ENCODE data around the gene ADAMTSL2. TPM values are rescaled to one million over a fixed set of nuclear protein-coding genes. Genes with fewer than 3 reads are reported as not detected.

ADAMTSL2 gene
- total and polyA plus RNA-seq, 2 of the 13 experiments (the other 11 are each of a cell fraction or from before 2014, with no cell fraction given) = 1.9 to 3.8 TPM

DNA sequence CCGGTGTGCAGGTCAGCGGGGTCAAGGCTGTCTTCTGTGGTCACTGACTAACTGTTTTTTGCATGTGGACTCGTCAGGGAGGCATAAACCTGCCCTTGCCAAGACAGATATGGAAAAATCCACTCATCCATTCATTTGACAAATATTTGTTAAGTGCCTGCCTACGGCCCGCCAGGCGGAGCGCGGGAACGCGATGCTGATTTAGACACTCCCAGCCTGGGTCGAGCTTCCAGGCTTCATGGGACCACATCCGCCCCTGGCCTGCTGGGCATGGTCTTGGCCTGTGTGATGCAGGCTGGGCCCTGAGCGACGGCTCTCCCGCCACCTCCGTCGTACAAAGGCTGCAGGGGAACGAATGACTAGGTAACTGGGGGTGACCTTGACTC lies 27.9 kb upstream of the ADAMTSL2 start (continued):
- TF ChIP-seq, protein P1, sequence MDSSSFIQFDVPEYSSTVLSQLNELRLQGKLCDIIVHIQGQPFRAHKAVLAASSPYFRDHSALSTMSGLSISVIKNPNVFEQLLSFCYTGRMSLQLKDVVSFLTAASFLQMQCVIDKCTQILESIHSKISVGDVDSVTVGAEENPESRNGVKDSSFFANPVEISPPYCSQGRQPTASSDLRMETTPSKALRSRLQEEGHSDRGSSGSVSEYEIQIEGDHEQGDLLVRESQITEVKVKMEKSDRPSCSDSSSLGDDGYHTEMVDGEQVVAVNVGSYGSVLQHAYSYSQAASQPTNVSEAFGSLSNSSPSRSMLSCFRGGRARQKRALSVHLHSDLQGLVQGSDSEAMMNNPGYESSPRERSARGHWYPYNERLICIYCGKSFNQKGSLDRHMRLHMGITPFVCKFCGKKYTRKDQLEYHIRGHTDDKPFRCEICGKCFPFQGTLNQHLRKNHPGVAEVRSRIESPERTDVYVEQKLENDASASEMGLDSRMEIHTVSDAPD (CRISPR knock-in tag; IDR thresholded peaks at IDR 0.05) = peak; percentile 80; the same call in 1 of the 2 replicates
- TF ChIP-seq ZNF260 (CRISPR knock-in tag; IDR thresholded peaks at IDR 0.05; ENCODE audit: borderline replicate concordance, low read depth) (no peak), MZF1 (CRISPR knock-in tag; IDR thresholded peaks at IDR 0.05; ENCODE audit: borderline replicate concordance) (no peak), ZSCAN20 (CRISPR knock-in tag; IDR thresholded peaks at IDR 0.05; ENCODE audit: borderline replicate concordance) (peak; percentile 81; the same call in 1 of the 2 replicates), ZMAT3 (CRISPR knock-in tag; conservative IDR thresholded peaks at IDR 0.05) (peak; percentile 79), XBP1 (CRISPR knock-in tag; IDR thresholded peaks at IDR 0.05) (no peak), ADNP (CRISPR knock-in tag; IDR thresholded peaks at IDR 0.05) (no peak), ATF7-NPFF (CRISPR knock-in tag; IDR thresholded peaks at IDR 0.05; ENCODE audit: low read depth) (peak; percentile 91), GATAD1 (CRISPR knock-in tag; IDR thresholded peaks at IDR 0.05) (peak; percentile 21; the same call in 1 of the 2 replicates), POLR2G (IDR thresholded peaks at IDR 0.05; ENCODE audit: low read depth, low read length) (0 out of 2 replicates have a peak, but pooled peaks have one; percentile 34), HNRNPL (IDR thresholded peaks at IDR 0.05; ENCODE audit: low read depth, low read length) (peak; percentile 77; the same call in 1 of the 2 replicates), ZSCAN9 (CRISPR knock-in tag; IDR thresholded peaks at IDR 0.05; ENCODE audit: borderline replicate concordance) (peak; percentile 65; the same call in 1 of the 2 replicates), U2AF2 (IDR thresholded peaks at IDR 0.05; ENCODE audit: low read depth, low read length) (no peak), ZBTB7A (CRISPR knock-in tag; IDR thresholded peaks at IDR 0.05) (no peak), FOXC1 (CRISPR knock-in tag; IDR thresholded peaks at IDR 0.05; ENCODE audit: borderline replicate concordance) (peak; percentile 63; the same call in 1 of the 2 replicates), CREB1 (IDR thresholded peaks at IDR 0.05) (no peak), CREB1 (CRISPR knock-in tag; IDR thresholded peaks at IDR 0.05) (no peak), MBD4 (IDR thresholded peaks at IDR 0.05; ENCODE audit: borderline replicate concordance, low read length) (no peak), TOPORS (CRISPR knock-in tag; IDR thresholded peaks at IDR 0.05) (0 out of 2 replicates have a peak, but pooled peaks have one; percentile 36)
- TF ChIP-seq, protein P2, sequence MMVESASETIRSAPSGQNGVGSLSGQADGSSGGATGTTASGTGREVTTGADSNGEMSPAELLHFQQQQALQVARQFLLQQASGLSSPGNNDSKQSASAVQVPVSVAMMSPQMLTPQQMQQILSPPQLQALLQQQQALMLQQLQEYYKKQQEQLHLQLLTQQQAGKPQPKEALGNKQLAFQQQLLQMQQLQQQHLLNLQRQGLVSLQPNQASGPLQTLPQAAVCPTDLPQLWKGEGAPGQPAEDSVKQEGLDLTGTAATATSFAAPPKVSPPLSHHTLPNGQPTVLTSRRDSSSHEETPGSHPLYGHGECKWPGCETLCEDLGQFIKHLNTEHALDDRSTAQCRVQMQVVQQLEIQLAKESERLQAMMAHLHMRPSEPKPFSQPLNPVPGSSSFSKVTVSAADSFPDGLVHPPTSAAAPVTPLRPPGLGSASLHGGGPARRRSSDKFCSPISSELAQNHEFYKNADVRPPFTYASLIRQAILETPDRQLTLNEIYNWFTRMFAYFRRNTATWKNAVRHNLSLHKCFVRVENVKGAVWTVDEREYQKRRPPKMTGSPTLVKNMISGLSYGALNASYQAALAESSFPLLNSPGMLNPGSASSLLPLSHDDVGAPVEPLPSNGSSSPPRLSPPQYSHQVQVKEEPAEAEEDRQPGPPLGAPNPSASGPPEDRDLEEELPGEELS (CRISPR knock-in tag; IDR thresholded peaks at IDR 0.05) = peak; percentile 75; the same call in 1 of the 2 replicates
- TF ChIP-seq, protein P3, sequence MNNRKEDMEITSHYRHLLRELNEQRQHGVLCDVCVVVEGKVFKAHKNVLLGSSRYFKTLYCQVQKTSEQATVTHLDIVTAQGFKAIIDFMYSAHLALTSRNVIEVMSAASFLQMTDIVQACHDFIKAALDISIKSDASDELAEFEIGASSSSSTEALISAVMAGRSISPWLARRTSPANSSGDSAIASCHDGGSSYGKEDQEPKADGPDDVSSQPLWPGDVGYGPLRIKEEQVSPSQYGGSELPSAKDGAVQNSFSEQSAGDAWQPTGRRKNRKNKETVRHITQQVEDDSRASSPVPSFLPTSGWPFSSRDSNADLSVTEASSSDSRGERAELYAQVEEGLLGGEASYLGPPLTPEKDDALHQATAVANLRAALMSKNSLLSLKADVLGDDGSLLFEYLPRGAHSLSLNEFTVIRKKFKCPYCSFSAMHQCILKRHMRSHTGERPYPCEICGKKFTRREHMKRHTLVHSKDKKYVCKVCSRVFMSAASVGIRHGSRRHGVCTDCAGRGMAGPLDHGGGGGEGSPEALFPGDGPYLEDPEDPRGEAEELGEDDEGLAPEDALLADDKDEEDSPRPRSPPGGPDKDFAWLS (CRISPR knock-in tag; IDR thresholded peaks at IDR 0.05; ENCODE audit: borderline replicate concordance) = no peak
- TF ChIP-seq, protein P4, sequence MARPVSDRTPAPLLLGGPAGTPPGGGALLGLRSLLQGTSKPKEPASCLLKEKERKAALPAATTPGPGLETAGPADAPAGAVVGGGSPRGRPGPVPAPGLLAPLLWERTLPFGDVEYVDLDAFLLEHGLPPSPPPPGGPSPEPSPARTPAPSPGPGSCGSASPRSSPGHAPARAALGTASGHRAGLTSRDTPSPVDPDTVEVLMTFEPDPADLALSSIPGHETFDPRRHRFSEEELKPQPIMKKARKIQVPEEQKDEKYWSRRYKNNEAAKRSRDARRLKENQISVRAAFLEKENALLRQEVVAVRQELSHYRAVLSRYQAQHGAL (CRISPR knock-in tag; IDR thresholded peaks at IDR 0.05; ENCODE audit: not compliant biosample characterization) = peak; percentile 70
- TF ChIP-seq, protein P5, sequence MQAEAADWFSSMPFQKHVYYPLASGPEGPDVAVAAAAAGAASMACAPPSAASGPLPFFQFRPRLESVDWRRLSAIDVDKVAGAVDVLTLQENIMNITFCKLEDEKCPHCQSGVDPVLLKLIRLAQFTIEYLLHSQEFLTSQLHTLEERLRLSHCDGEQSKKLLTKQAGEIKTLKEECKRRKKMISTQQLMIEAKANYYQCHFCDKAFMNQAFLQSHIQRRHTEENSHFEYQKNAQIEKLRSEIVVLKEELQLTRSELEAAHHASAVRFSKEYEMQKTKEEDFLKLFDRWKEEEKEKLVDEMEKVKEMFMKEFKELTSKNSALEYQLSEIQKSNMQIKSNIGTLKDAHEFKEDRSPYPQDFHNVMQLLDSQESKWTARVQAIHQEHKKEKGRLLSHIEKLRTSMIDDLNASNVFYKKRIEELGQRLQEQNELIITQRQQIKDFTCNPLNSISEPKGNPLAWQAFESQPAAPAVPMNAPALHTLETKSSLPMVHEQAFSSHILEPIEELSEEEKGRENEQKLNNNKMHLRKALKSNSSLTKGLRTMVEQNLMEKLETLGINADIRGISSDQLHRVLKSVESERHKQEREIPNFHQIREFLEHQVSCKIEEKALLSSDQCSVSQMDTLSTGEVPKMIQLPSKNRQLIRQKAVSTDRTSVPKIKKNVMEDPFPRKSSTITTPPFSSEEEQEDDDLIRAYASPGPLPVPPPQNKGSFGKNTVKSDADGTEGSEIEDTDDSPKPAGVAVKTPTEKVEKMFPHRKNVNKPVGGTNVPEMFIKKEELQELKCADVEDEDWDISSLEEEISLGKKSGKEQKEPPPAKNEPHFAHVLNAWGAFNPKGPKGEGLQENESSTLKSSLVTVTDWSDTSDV (CRISPR knock-in tag; IDR thresholded peaks at IDR 0.05) = no peak
